Adrenal gland (tissue), 5 donors: ENCODE results near the gene THSD7B.

ENCODE experiments used
- CTCF ChIP-seq, 6 experiments: fragments of 450-650 bp in 4 of 6; fragments of 200-600 bp in 2 of 6; sonication (generic) in 1 of 6; IDR thresholded peaks; 1 replicate in 5 of 6; 2 replicates in 1 of 6; pipeline versions ENCODE4 v1.5.1 to v1.8.0; 2016 to 2021; ENCODE audit warnings: antibody characterized with exemption in 6 of 6, mild to moderate bottlenecking in 2 of 6, moderate library complexity in 1 of 6
- POLR2A ChIP-seq, 2 donors: fragments of 450-650 bp; IDR thresholded peaks; one replicate each; pipeline ENCODE4 v1.6.1; 2017; ENCODE audit warnings: antibody characterized with exemption in 2 of 2, mild to moderate bottlenecking in 2 of 2, moderate library complexity in 1 of 2
- donor health status: DM: no; HTN: no; CAD: no.

GRCh38 chr2:137381731-137382130, 616.4 kb downstream of the THSD7B start:
- TF ChIP-seq CTCF (IDR thresholded peaks at IDR 0.05) (no peak), POLR2A (IDR thresholded peaks at IDR 0.05) (no peak)
